WTC11 (cell line): ENCODE results near the gene SAFB. TPM values are rescaled to one million over a fixed set of nuclear protein-coding genes. Genes with fewer than 3 reads are reported as not detected.

ENCODE experiments used
- ATAC-seq: fragments of 200-7000 bp; cut with Tn5 transposase; 2 replicates; pipeline ENCODE4 v1.10.0; 2021; ENCODE audit warnings: mild to moderate bottlenecking, moderate library complexity
- CTCF ChIA-PET: fragments of 300-600 bp; sonication (Branson Sonifier 250); formaldehyde crosslinking; loops from one replicate; lab custom pipeline; 2021; ENCODE audit warnings: antibody characterized with exemption; lab: Charles Lee
- POLR2A ChIA-PET: fragments of 350-600 bp; sonication (Branson Sonifier 250); formaldehyde crosslinking; loops from one replicate; lab custom pipeline; 2021; ENCODE audit warnings: antibody characterized with exemption; lab: Charles Lee
- DNase-seq: peaks from one replicate; pipeline ENCODE4 v3.0.0; 2021; ENCODE audit warnings: low spot score
- H3K27ac Mint-ChIP-seq: 2 replicates; pipeline ENCODE4 v1.8.0; 2021; ENCODE audit warnings: mixed read lengths
- H3K27me3 Mint-ChIP-seq: 2 replicates; pipeline ENCODE4 v1.8.0; 2021; ENCODE audit warnings: low read depth, mild to moderate bottlenecking, moderate library complexity, mixed read lengths
- H3K36me3 Mint-ChIP-seq: 2 replicates; pipeline ENCODE4 v1.8.0; 2021; ENCODE audit warnings: mixed read lengths
- H3K4me1 Mint-ChIP-seq: 2 replicates; pipeline ENCODE4 v1.8.0; 2022; ENCODE audit warnings: mixed read lengths
- H3K4me3 Mint-ChIP-seq: 2 replicates; pipeline ENCODE4 v1.8.0; 2021; ENCODE audit warnings: mild to moderate bottlenecking, moderate library complexity, mixed read lengths
- H3K9me3 Mint-ChIP-seq: 2 replicates; pipeline ENCODE4 v1.8.0; 2021; ENCODE audit warnings: mixed read lengths
- ATF1 ChIP-seq: sonication (generic); formaldehyde crosslinking; IDR thresholded peaks from 2 replicates; pipeline ENCODE4 v1.8.1; 2023; ENCODE audit warnings: mild to moderate bottlenecking, moderate library complexity, missing genetic modification reagents
- ATF2 ChIP-seq: sonication (generic); formaldehyde crosslinking; IDR thresholded peaks from 2 replicates; pipeline ENCODE4 v1.8.1; 2022; ENCODE audit warnings: low read depth, missing genetic modification reagents, borderline replicate concordance
- CREB1 ChIP-seq: sonication (generic); formaldehyde crosslinking; IDR thresholded peaks from 2 replicates; pipeline ENCODE4 v1.8.0; 2023; ENCODE audit warnings: mild to moderate bottlenecking, missing genetic modification reagents
- E2F5 ChIP-seq: sonication (generic); formaldehyde crosslinking; IDR thresholded peaks from 2 replicates; pipeline ENCODE4 v1.8.1; 2022; ENCODE audit warnings: mild to moderate bottlenecking, moderate library complexity, missing genetic modification reagents
- HMGA2 ChIP-seq: fragments of 250-450 bp; sonication (Bioruptor Pico); IDR thresholded peaks from 2 replicates; pipeline ENCODE4 v1.4.0; 2021; ENCODE audit warnings: mild to moderate bottlenecking, moderate library complexity
- HMGXB4 ChIP-seq: sonication (generic); formaldehyde crosslinking; IDR thresholded peaks from 2 replicates; pipeline ENCODE4 v1.8.1; 2023; ENCODE audit warnings: mild to moderate bottlenecking, moderate library complexity, missing genetic modification reagents
- JUN ChIP-seq: sonication (generic); formaldehyde crosslinking; IDR thresholded peaks from 2 replicates; pipeline ENCODE4 v1.8.0; 2023; ENCODE audit warnings: mild to moderate bottlenecking, missing genetic modification reagents
- NFE2L1 ChIP-seq: sonication (generic); formaldehyde crosslinking; IDR thresholded peaks from 2 replicates; pipeline ENCODE4 v1.8.1; 2023; ENCODE audit warnings: missing genetic modification reagents
- NR2C2 ChIP-seq: sonication (generic); formaldehyde crosslinking; IDR thresholded peaks from 2 replicates; pipeline ENCODE4 v1.8.0; 2022; ENCODE audit warnings: mild to moderate bottlenecking, missing genetic modification reagents
- NR3C1 ChIP-seq: sonication (generic); formaldehyde crosslinking; conservative IDR thresholded peaks from 2 replicates; pipeline ENCODE4 v1.8.1; 2023; ENCODE audit warnings: low read depth, mild to moderate bottlenecking, missing genetic modification reagents
- PRDM15 ChIP-seq: sonication (generic); formaldehyde crosslinking; IDR thresholded peaks from 2 replicates; pipeline ENCODE4 v1.8.0; 2022; ENCODE audit warnings: missing genetic modification reagents
- PREB ChIP-seq: sonication (generic); formaldehyde crosslinking; IDR thresholded peaks from 2 replicates; pipeline ENCODE4 v1.8.1; 2022; ENCODE audit warnings: mild to moderate bottlenecking, missing genetic modification reagents, moderate library complexity, borderline replicate concordance
- SMAD3 ChIP-seq: sonication (generic); formaldehyde crosslinking; IDR thresholded peaks from 2 replicates; pipeline ENCODE4 v1.8.0; 2022; ENCODE audit warnings: missing genetic modification reagents, mild to moderate bottlenecking, borderline replicate concordance
- SMAD4 ChIP-seq: sonication (generic); formaldehyde crosslinking; IDR thresholded peaks from 2 replicates; pipeline ENCODE4 v1.8.0; 2022; ENCODE audit warnings: mild to moderate bottlenecking, missing genetic modification reagents
- TEAD1 ChIP-seq: sonication (generic); formaldehyde crosslinking; IDR thresholded peaks from 2 replicates; pipeline ENCODE4 v1.8.0; 2022; ENCODE audit warnings: mild to moderate bottlenecking, missing genetic modification reagents
- TP53 ChIP-seq: sonication (generic); formaldehyde crosslinking; IDR thresholded peaks from 2 replicates; pipeline ENCODE4 v1.8.1; 2023; ENCODE audit warnings: mild to moderate bottlenecking, missing genetic modification reagents
- USF2 ChIP-seq: sonication (generic); formaldehyde crosslinking; IDR thresholded peaks from 2 replicates; pipeline ENCODE4 v1.8.1; 2023; ENCODE audit warnings: mild to moderate bottlenecking, missing genetic modification reagents, moderate library complexity
- ZMAT4 ChIP-seq: fragments of 250-450 bp; sonication (Bioruptor Pico); IDR thresholded peaks from 2 replicates; pipeline ENCODE4 v1.9.0; 2021; ENCODE audit warnings: mild to moderate bottlenecking
- ZNF232 ChIP-seq: sonication (generic); formaldehyde crosslinking; IDR thresholded peaks from 2 replicates; pipeline ENCODE4 v1.8.0; 2022; ENCODE audit warnings: mild to moderate bottlenecking, missing genetic modification reagents
- ZNF416 ChIP-seq: fragments of 250-450 bp; sonication (Bioruptor Pico); IDR thresholded peaks from 2 replicates; pipeline ENCODE4 v1.9.0; 2021; ENCODE audit warnings: mild to moderate bottlenecking, inconsistent platforms
- ZNF671 ChIP-seq: fragments of 250-450 bp; sonication (Bioruptor Pico); IDR thresholded peaks from 2 replicates; pipeline ENCODE4 v1.8.0; 2021; ENCODE audit warnings: mild to moderate bottlenecking
- total RNA-seq: library from RNA; stranded (reverse); gene quantifications from 3 replicates; pipeline ENCODE4 v1.2.3, GENCODE V29; 2021

The SAFB gene
- total RNA-seq, 1 experiment from 2014 or later, result 141 TPM

GRCh38 chr19:5676105-5676771, 53.4 kb downstream of the SAFB start:
- H3K4me3 Mint-ChIP-seq, result no peak overlapping the region
- POLR2A ChIA-PET, result interaction anchor here (1.2 kb wide), 1 partner anchor 11 kb away, joined by 5 read pairs; no protein-coding TSS in a partner anchor

GRCh38 chr19:5676772-5677105, 53.9 kb downstream of the SAFB start:
- POLR2A ChIA-PET, result interaction anchor here (0.5 to 1.2 kb wide), 2 partner anchors 10 to 960 kb away, joined by 3 to 5 read pairs; no protein-coding TSS in a partner anchor
- DNase-seq, result no peak
- H3K27ac Mint-ChIP-seq, result no peak overlapping the region

More at GRCh38 chr19:5676105-5676771, 53.4 kb downstream of the SAFB start:
- Mint-ChIP-seq H3K36me3 (no peaks in the 10 kb centered on the region), H3K9me3 (no peaks in the 10 kb centered on the region), H3K27me3 (peaks cover 4% of the 10 kb centered on the region), H3K27ac (no peak overlapping the region), H3K4me1 (peaks cover 10% of the 10 kb centered on the region)
- no peak for TF ChIP-seq TEAD1 (CRISPR knock-in tag)
- no peak for TF ChIP-seq SMAD4 (CRISPR knock-in tag)
- TF ChIP-seq PRDM15 (CRISPR knock-in tag), result no peak
- TF ChIP-seq HMGA2 (CRISPR knock-in tag), result no peak
- no peak for ATAC-seq
- DNase-seq, result no peak
- CTCF ChIA-PET, result interaction anchor here (3.0 to 3.1 kb wide), 2 partner anchors 11 to 13 kb away, joined by 13 to 22 read pairs; partner anchors contain the start of gene RPL36

GRCh38 chr19:5677136-5677535, 54.3 kb downstream of the SAFB start:
- CTCF ChIA-PET, result interaction anchor here (3.0 to 3.1 kb wide), 2 partner anchors 10 to 12 kb away, joined by 13 to 22 read pairs; partner anchors contain the start of gene RPL36
- no peak overlapping the region for H3K4me3 Mint-ChIP-seq
- no peak for ATAC-seq
- TF ChIP-seq CREB1 (CRISPR knock-in tag) (no peak), NFE2L1 (CRISPR knock-in tag) (no peak), ZNF416 (no peak), ZNF671 (CRISPR knock-in tag) (no peak), JUN (no peak), ATF1 (no peak), HMGXB4 (CRISPR knock-in tag) (no peak), PREB (CRISPR knock-in tag) (no peak), USF2 (CRISPR knock-in tag) (no peak), E2F5 (CRISPR knock-in tag) (no peak)

More at GRCh38 chr19:5676772-5677105, 53.9 kb downstream of the SAFB start:
- TF ChIP-seq NR3C1 (CRISPR knock-in tag) (no peak), NFE2L1 (CRISPR knock-in tag) (no peak), ZNF416 (no peak), ATF2 (CRISPR knock-in tag) (no peak), ZNF232 (no peak), TP53 (CRISPR knock-in tag) (no peak), CREB1 (CRISPR knock-in tag) (no peak), NR2C2 (CRISPR knock-in tag) (no peak), ZMAT4 (CRISPR knock-in tag) (no peak), SMAD3 (CRISPR knock-in tag) (no peak)
- CTCF ChIA-PET, result interaction anchor here (3.0 to 3.1 kb wide), 2 partner anchors 10 to 13 kb away, joined by 13 to 22 read pairs; partner anchors contain the start of gene RPL36
- ATAC-seq, result no peak
- H3K4me3 Mint-ChIP-seq, result no peak overlapping the region
- H3K9me3 Mint-ChIP-seq, result no peaks in the 10 kb centered on the region
- no peaks in the 10 kb centered on the region for H3K36me3 Mint-ChIP-seq
- peaks cover 9% of the 10 kb centered on the region for H3K27me3 Mint-ChIP-seq
- peaks cover 15% of the 10 kb centered on the region for H3K4me1 Mint-ChIP-seq

More at GRCh38 chr19:5677136-5677535, 54.3 kb downstream of the SAFB start:
- H3K9me3 Mint-ChIP-seq, result no peaks in the 10 kb centered on the region
- POLR2A ChIA-PET, result interaction anchor here (0.5 kb wide), 1 partner anchor 960 kb away, joined by 3 read pairs; no protein-coding TSS in a partner anchor
- no peak overlapping the region for H3K27ac Mint-ChIP-seq
- no peaks in the 10 kb centered on the region for H3K36me3 Mint-ChIP-seq
- peaks cover 15% of the 10 kb centered on the region for H3K4me1 Mint-ChIP-seq
- DNase-seq, result no peak
- peaks cover 12% of the 10 kb centered on the region for H3K27me3 Mint-ChIP-seq
